GM19395 (cell line): ENCODE results near the gene MSMB.
"Not testable (repeated sequence)": the region's sequence is repeated elsewhere in the genome, so short reads cannot be mapped to it uniquely, and the experiment has no call there.

Source experiments
- ATAC-seq: cut with Tn5 transposase; IDR thresholded peaks from one replicate; pipeline ENCODE4 v1.9.1; 2021; ENCODE audit warnings: mild to moderate bottlenecking, moderate library complexity; ENCODE audit not compliant: unreplicated experiment

MSMB gene, protein sequence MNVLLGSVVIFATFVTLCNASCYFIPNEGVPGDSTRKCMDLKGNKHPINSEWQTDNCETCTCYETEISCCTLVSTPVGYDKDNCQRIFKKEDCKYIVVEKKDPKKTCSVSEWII

DNA sequence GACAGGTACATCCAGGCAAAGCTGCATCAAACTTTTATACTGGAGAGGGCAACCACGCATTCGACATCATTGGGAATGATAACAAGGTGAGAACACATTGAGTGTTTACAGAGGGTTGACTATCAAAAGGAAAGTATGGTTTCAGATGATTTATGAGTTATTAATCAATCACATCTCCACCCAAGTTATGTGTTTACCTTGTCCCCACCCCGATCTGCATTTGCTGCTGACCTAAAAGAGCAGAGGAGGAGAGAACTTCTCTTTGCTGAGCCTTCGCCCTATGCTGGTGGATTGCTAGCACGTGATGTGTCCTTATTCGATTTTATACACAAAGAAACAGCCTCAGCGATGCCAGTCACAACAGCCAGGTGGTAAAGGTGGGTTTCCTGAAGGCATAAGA, at the start of gene MSMB:
Gene MSMB (minus strand): TSS at position 9 of the 400 bp plus-strand sequence. CDS start 32 bp downstream, outside the sequence.
- no peak for ATAC-seq

DNA sequence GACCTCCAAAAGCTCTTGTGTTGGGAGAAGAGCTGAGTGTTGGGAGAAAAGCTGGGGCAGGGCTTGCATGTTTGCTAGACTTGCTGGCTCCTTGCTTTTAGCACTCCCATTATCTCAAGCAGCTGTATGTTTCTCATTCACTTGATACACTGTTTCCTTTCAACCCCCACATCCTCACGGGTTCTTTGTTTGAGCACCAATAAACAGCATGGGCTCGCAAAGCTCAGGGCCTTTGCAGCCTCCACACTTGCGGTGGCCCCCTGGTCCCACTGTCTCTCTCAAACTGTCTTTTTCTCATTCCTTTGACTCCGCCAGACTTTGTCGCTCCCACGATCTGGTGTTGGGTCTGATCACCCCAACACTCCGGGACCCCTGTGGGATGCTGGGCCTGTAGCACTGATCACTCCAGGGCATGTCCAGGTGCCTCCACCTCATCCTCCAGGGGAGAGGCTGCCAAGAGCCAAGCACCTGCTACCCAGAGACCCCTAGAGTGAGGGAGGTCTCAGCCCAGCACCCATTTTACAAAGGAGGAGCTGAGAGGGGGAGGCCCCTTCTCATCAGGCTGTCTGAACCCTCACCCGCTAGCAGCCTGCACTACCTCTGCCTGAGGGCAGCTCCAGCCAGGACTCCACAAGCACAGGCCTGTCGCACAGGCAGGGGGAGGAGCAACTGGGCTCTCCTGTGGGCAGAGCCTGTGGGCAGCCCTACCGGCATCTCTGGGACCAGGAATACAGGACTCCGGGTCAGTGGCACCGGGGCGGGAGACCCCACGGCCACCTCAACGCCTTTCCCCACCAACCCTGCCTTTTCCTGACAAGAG, 49.1 kb upstream of the MSMB start:
- no peak for ATAC-seq

GRCh38 chr10:46094197-46094500, 48.1 kb upstream of the MSMB start:
- ATAC-seq = no peak

DNA sequence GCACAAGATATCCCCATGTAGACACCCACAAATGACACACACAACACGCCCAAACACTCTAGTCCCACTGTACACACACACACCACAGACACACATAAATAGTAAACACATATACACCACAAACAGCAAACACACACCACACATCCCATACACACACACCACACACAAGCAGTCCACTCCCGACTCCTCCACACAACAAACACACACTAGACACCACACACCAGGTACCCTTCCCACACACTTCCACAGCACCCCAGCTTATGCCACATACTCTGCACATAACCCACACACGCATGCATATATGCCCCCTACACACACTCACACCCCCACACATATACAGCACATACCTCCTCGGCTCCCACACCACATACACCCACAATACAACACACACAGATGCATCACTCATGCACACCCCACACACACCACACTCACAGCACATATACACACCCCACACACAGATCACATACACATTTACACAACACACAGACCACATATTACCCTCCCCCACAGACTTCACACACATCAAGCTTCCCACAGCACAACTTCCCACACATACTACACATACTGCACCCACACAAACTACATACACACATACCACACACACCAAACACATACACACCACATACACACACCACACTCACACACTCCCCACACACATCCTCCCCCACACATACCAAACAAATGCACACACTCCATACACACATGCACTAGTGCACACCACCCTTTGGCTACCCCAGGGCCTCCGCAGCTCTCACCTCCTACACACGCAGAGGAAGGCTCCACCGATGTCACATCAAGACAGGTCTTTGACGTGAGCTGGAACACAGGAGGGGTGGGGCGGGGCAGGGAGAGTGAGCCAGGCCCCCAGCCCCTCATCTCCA, 47.5 kb upstream of the MSMB start:
- not testable (repeated sequence) for ATAC-seq

- no peak for ATAC-seq
Measured at GRCh38 chr10:46092524-46093081, 46.5 kb upstream of the MSMB start.

GRCh38 chr10:46091828-46092523, 45.9 kb upstream of the MSMB start:
- ATAC-seq = no peak

- ATAC-seq = no peak
Measured at GRCh38 chr10:46091080-46091827, 45.2 kb upstream of the MSMB start.

GRCh38 chr10:46090258-46090812, 44.3 kb upstream of the MSMB start:
- no peak for ATAC-seq

GRCh38 chr10:46087381-46087780, 41.3 kb upstream of the MSMB start:
- ATAC-seq = not testable (repeated sequence)

- ATAC-seq = no peak
Measured at GRCh38 chr10:46084321-46085165, 38.5 kb upstream of the MSMB start.

- ATAC-seq = no peak
Measured at GRCh38 chr10:46080886-46081285, 34.8 kb upstream of the MSMB start.

GRCh38 chr10:46079831-46080585, 33.9 kb upstream of the MSMB start:
- no peak for ATAC-seq

GRCh38 chr10:46077731-46078413, 31.8 kb upstream of the MSMB start:
- no peak for ATAC-seq

DNA sequence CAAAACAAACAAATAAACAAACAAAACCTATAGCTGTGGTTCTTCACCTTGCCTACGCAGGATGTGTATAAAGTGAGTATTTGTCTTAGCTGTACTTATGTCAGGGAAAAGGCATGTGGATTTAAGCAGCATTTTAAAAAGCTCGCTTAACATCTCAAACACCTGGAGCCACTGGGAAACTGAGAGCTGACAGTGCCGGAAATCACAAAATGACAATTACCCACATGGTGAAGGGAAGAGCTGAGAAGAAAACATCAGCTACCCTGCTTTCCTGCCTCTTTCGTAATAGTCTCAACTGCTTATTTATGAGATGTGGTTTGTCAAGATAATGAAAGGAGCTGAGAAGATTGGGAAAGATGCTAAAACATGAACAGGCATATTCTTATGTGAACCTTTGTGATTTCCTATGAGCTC, 31.1 kb upstream of the MSMB start:
- ATAC-seq = no peak

DNA sequence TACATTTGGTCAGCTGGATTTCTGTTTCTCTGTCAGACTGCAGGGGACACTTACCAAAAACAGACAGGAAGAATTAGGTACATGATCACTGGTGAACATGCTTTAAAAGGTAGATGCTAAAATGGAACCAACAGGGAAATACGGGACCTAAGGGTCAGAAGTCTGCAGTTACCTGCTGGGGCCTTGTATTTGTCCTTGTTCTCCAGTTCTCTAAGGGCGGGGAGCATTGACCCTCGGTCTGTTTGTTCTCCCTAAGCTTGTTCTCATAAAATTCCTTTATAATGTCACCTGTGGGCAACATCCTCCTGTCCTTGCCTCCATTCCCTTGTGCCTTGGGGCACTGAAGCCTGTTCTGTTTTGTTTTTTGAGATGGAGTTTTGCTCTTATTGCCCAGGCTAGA, 29.8 kb upstream of the MSMB start:
- ATAC-seq = no peak

GRCh38 chr10:46074196-46074946, 28.3 kb upstream of the MSMB start:
- no peak for ATAC-seq

- ATAC-seq = no peak
Measured at GRCh38 chr10:46073564-46073963, 27.5 kb upstream of the MSMB start.
